ENCODE results near the gene CELF1.

DNA sequence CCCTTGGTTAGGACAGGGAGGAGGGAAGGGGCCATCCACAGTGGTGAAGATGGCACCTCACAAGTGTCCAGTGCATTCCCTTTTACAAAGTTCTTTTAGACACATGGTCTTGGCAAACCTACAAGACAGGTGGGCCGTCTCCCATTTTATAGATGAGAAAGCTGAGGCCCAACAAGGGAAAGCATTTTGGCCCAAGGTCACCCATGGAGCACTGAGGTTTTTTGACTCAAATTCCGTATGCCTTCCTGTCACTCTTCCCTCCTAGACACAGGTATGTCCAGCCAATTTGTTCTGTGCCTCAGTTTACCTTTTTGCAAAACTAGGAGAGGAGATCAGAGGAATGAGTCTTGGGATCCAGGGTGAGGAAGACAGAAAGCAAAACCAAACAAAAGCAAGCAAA is 40.0 kb upstream of the CELF1 start:
- TF ChIP-seq, protein P1, sequence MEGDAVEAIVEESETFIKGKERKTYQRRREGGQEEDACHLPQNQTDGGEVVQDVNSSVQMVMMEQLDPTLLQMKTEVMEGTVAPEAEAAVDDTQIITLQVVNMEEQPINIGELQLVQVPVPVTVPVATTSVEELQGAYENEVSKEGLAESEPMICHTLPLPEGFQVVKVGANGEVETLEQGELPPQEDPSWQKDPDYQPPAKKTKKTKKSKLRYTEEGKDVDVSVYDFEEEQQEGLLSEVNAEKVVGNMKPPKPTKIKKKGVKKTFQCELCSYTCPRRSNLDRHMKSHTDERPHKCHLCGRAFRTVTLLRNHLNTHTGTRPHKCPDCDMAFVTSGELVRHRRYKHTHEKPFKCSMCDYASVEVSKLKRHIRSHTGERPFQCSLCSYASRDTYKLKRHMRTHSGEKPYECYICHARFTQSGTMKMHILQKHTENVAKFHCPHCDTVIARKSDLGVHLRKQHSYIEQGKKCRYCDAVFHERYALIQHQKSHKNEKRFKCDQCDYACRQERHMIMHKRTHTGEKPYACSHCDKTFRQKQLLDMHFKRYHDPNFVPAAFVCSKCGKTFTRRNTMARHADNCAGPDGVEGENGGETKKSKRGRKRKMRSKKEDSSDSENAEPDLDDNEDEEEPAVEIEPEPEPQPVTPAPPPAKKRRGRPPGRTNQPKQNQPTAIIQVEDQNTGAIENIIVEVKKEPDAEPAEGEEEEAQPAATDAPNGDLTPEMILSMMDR (IDR thresholded peaks at IDR 0.05), result no peak
- no peak for TF ChIP-seq POLR2AphosphoS5 (IDR thresholded peaks at IDR 0.05)
